Endothelial cell of umbilical vein (primary cell): ENCODE results near the gene KSR1. TPM values are rescaled to one million over a fixed set of nuclear protein-coding genes. Genes with fewer than 3 reads are reported as not detected.

Source experiments
- BruUV-seq: library from RNA; stranded (reverse); fragments of 400-500 nt; replicated peaks from 2 replicates; lab custom pipeline; 2021; lab: Mats Ljungman, UMichigan
- CTCF ChIA-PET: fragments of 300-600, 350-600 bp; sonication (Branson Sonifier 250); formaldehyde crosslinking; loops from one replicate; lab custom pipeline; 2021; ENCODE audit warnings: antibody characterized with exemption, inconsistent platforms; lab: Charles Lee
- POLR2A ChIA-PET: fragments of 300-600, 350-600 bp; sonication (Branson Sonifier 250); formaldehyde crosslinking; loops from one replicate; lab custom pipeline; 2021; ENCODE audit warnings: antibody characterized with exemption, inconsistent platforms; lab: Charles Lee
- DNase-seq: peaks from one replicate; pipeline ENCODE4 v3.0.0-alpha.2; 2011; ENCODE audit warnings: low read depth, low spot score
- FAIRE-seq: peaks from 2 replicates; lab custom pipeline; 2011; peaks lifted over from hg19 to GRCh38; lab: Jason Lieb, UNC
- H2AFZ ChIP-seq: 2 replicates; pipeline ENCODE4 v1.6.0; 2012; ENCODE audit warnings: low read depth, low read length, control low read depth, inconsistent platforms
- H3K27ac ChIP-seq: 2 replicates; pipeline ENCODE4 v1.5.1; 2011; ENCODE audit warnings: low read depth, mild to moderate bottlenecking, control low read depth, low read length, moderate library complexity; ENCODE audit not compliant: insufficient read depth
- H3K27me3 ChIP-seq, 2 experiments: 2 replicates each; pipeline versions ENCODE4 v1.6.0 to v1.6.1; 2011; ENCODE audit warnings: low read length in 2 of 2, mixed read lengths in 1 of 2; ENCODE audit not compliant: control insufficient read depth in 2 of 2, insufficient read depth in 2 of 2
- H3K36me3 ChIP-seq, 2 experiments: 2 replicates in 1 of 2; 3 replicates in 1 of 2; pipeline ENCODE4 v1.5.1; 2011; ENCODE audit warnings: low read length in 2 of 2, mild to moderate bottlenecking in 1 of 2, moderate library complexity in 1 of 2; ENCODE audit not compliant: control insufficient read depth in 2 of 2, insufficient read depth in 2 of 2; ENCODE audit errors: extremely low read depth in 1 of 2
- H3K4me1 ChIP-seq: 3 replicates; pipeline ENCODE4 v1.5.1; 2011; ENCODE audit warnings: mild to moderate bottlenecking, low read length; ENCODE audit not compliant: control insufficient read depth, insufficient read depth; ENCODE audit errors: extremely low read depth
- H3K4me2 ChIP-seq: 2 replicates; pipeline ENCODE4 v1.6.1; 2011; ENCODE audit warnings: low read length, control low read depth, mixed read lengths; ENCODE audit not compliant: insufficient read depth
- H3K4me3 ChIP-seq, 3 experiments: fragments of 200-600 bp in 1 of 3; sonication (generic), shearing (Covaris generic) in 1 of 3; replicated peaks in 1 of 3; 2 replicates each; pipeline ENCODE4 v1.5.1; 2011 to 2016; ENCODE audit warnings: control low read depth in 3 of 3, low read length in 3 of 3, mild to moderate bottlenecking in 2 of 3, inconsistent platforms in 1 of 3, low read depth in 1 of 3, moderate library complexity in 1 of 3; ENCODE audit not compliant: insufficient read depth in 1 of 3
- H3K79me2 ChIP-seq: 2 replicates; pipeline ENCODE4 v1.6.0; 2012; ENCODE audit warnings: low read length, inconsistent platforms; ENCODE audit not compliant: control insufficient read depth, insufficient read depth
- H3K9ac ChIP-seq: replicated peaks from 2 replicates; pipeline ENCODE3; 2011; ENCODE audit warnings: low read length, control low read depth; ENCODE audit not compliant: insufficient read depth; ENCODE audit errors: extremely low read depth
- H3K9me1 ChIP-seq: replicated peaks from 3 replicates; pipeline ENCODE4 v1.6.0; 2011; ENCODE audit warnings: mild to moderate bottlenecking, low read length; ENCODE audit not compliant: control insufficient read depth, insufficient read depth; ENCODE audit errors: extremely low read depth
- H3K9me3 ChIP-seq: replicated peaks from 2 replicates; pipeline ENCODE4 v1.5.1; 2012; ENCODE audit warnings: low read length, inconsistent platforms; ENCODE audit not compliant: control insufficient read depth, insufficient read depth
- H4K20me1 ChIP-seq: replicated peaks from 2 replicates; pipeline ENCODE3; 2011; ENCODE audit warnings: mild to moderate bottlenecking, low read length; ENCODE audit not compliant: control insufficient read depth, insufficient read depth; ENCODE audit errors: extremely low read depth
- EZH2 ChIP-seq: IDR thresholded peaks from 2 replicates; pipeline ENCODE4 v1.6.1; 2012; ENCODE audit warnings: borderline replicate concordance, low read depth, mild to moderate bottlenecking, moderate library complexity, low read length, inconsistent platforms; ENCODE audit not compliant: severe bottlenecking
- FOS ChIP-seq: IDR thresholded peaks from 2 replicates; pipeline ENCODE4 v1.6.1; 2011; ENCODE audit warnings: mild to moderate bottlenecking, low read length, moderate library complexity, borderline replicate concordance; ENCODE audit not compliant: insufficient read depth
- GATA2 ChIP-seq: IDR thresholded peaks from 2 replicates; pipeline ENCODE4 v1.7.0; 2011; ENCODE audit warnings: low read depth, mild to moderate bottlenecking, moderate library complexity, mixed read lengths, low read length; ENCODE audit not compliant: insufficient read length, insufficient read depth
- JUN ChIP-seq: IDR thresholded peaks from 2 replicates; pipeline ENCODE4 v1.6.1; 2011; ENCODE audit warnings: borderline replicate concordance, low read depth; ENCODE audit not compliant: insufficient read length, insufficient read depth
- MYC ChIP-seq: IDR thresholded peaks from one replicate; pipeline ENCODE4 v1.6.1; 2011; ENCODE audit warnings: mild to moderate bottlenecking, low read depth, low read length
- POLR2A ChIP-seq: IDR thresholded peaks from 2 replicates; pipeline ENCODE4 v1.6.1; 2012; ENCODE audit warnings: low read depth, mild to moderate bottlenecking, control low read depth, low read length
- POLR2AphosphoS5 ChIP-seq: IDR thresholded peaks from 2 replicates; pipeline ENCODE4 v1.6.1; 2012; ENCODE audit warnings: low read depth, mild to moderate bottlenecking, control low read depth, low read length, moderate library complexity; ENCODE audit not compliant: insufficient read depth
- dilution Hi-C: fragments of 300-500 bp; cut with MboI; formaldehyde crosslinking; loops from one replicate; pipeline ENCODE4 v1.15.0; 2019; ENCODE audit warnings: low sequenced_read_pairs; ENCODE audit not compliant: extremely low pct_ligation_motif_present
- intact Hi-C: fragments of 100-400 bp; cut with micrococcal nuclease; formaldehyde crosslinking; loops from one replicate; pipeline ENCODE4 v1.10.0; 2022
- polyA plus RNA-seq, 4 experiments: library from polyadenylated mRNA; depleted of rRNA in 3 of 4; stranded (reverse) in 3 of 4; unstranded in 1 of 4; fragments of >200 nt; gene quantifications; 2 replicates each; pipeline versions ENCODE4 v1.2.1 to v1.2.3, GENCODE V29; 2011 to 2012; ENCODE audit warnings: missing spikeins in 1 of 4
- total RNA-seq: library from RNA; stranded (reverse); gene quantifications from 2 replicates; pipeline ENCODE4 v1.2.3, GENCODE V29; 2021
- TF ChIP-seq, protein P1 (sequence below), 2 donors: IDR thresholded peaks; 1 replicate in 1 of 2; 2 replicates in 1 of 2; pipeline ENCODE4 v1.5.1; 2011; ENCODE audit warnings: low read length in 2 of 2, mild to moderate bottlenecking in 2 of 2, moderate library complexity in 2 of 2, control low read depth in 1 of 2, inconsistent platforms in 1 of 2, low read depth in 1 of 2; ENCODE audit not compliant: insufficient read depth in 1 of 2; ENCODE audit errors: extremely low read depth in 1 of 2
- TF ChIP-seq, protein P2 (sequence below): IDR thresholded peaks from 2 replicates; pipeline ENCODE4 v1.6.1; 2011; ENCODE audit not compliant: insufficient read depth, insufficient read length

KSR1 gene
- total and polyA plus RNA-seq, 2 donors (not counting 3 experiments of a cell fraction or from before 2014, with no cell fraction given), result 35.4 to 80.2 TPM

DNA sequence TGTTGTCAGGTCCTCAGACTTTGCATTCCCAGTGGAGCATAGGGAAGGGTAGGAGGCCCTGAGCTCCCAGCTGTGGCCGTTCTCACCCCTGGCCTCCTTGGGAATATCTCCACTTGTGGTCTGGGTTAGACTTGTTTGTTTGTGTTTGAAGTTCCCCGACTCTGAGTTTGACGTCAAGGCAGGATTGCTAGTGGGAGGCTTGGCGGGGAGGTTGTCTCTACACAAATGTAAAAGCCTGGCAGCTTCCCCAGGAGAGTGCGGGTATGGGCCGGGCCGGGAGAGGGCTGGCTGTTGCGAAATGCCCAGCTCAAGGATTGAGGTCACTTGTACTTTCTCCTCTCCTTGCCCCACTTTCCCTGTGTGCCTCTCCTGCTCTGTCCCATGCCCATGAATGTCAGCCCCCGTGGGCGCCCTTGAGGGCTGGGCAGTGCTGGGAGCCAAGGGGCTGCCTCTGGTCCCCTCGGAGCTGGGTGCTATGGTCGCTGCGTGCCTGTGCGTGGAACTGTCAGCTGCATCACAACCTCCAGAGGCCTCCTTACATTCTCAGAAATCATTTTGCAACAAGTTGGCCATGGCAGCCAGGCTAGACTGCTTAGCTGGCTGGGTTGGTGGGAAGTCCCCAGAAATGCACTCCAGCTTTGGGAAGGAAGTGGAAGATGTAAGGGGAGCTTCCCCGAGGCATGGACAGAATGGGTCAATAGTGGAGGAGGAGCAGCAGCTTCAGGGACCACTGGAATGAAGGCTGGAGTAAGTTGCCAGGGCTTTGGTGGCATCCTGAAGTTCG lies 84.3 kb downstream of the KSR1 start:
- Histone ChIP-seq H3K4me1 (peaks cover 9% of the 10 kb centered on the region), H3K9ac (no peak overlapping the region), H3K79me2 (peaks cover 7% of the 10 kb centered on the region), H3K4me3 (no peak overlapping the region), H3K27me3 (no peaks in the 10 kb centered on the region), H3K27ac (no peak overlapping the region), H3K9me3 (no peaks in the 10 kb centered on the region), H3K9me1 (no peaks in the 10 kb centered on the region), H4K20me1 (no peaks in the 10 kb centered on the region), H3K36me3 (no peaks in the 10 kb centered on the region), H2AFZ (no peak overlapping the region), H3K4me2 (no peak overlapping the region)
- ChIA-PET POLR2A (no interaction called here), CTCF (interaction anchor here (0.7 to 0.8 kb wide), 4 partner anchors 26 to 304 kb away, joined by 3 read pairs; no protein-coding TSS in a partner anchor)
- no peak for TF ChIP-seq EZH2
- TF ChIP-seq, protein P1, sequence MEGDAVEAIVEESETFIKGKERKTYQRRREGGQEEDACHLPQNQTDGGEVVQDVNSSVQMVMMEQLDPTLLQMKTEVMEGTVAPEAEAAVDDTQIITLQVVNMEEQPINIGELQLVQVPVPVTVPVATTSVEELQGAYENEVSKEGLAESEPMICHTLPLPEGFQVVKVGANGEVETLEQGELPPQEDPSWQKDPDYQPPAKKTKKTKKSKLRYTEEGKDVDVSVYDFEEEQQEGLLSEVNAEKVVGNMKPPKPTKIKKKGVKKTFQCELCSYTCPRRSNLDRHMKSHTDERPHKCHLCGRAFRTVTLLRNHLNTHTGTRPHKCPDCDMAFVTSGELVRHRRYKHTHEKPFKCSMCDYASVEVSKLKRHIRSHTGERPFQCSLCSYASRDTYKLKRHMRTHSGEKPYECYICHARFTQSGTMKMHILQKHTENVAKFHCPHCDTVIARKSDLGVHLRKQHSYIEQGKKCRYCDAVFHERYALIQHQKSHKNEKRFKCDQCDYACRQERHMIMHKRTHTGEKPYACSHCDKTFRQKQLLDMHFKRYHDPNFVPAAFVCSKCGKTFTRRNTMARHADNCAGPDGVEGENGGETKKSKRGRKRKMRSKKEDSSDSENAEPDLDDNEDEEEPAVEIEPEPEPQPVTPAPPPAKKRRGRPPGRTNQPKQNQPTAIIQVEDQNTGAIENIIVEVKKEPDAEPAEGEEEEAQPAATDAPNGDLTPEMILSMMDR (IDR thresholded peaks at IDR 0.05; ENCODE audit: extremely low read depth in 1 of 2, insufficient read depth in 1 of 2, low read depth in 1 of 2, low read length in 2 of 2), result no peak
- TF ChIP-seq MYC, result no peak
- no peak for TF ChIP-seq JUN
- TF ChIP-seq FOS, result no peak
- no peak for TF ChIP-seq GATA2
- TF ChIP-seq POLR2A, result no peak
- no peak for TF ChIP-seq POLR2AphosphoS5
- TF ChIP-seq, protein P2, sequence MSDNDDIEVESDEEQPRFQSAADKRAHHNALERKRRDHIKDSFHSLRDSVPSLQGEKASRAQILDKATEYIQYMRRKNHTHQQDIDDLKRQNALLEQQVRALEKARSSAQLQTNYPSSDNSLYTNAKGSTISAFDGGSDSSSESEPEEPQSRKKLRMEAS, result no peak
- BruUV-seq, result no TSS peak
- intact Hi-C loops, result no loop called here
- no peak for FAIRE-seq
- dilution Hi-C loops, result no loop called here
- no peak for DNase-seq
